H9 (cell line): Measurements from ENCODE around the gene TNPO2. TPM values are rescaled to one million over a fixed set of nuclear protein-coding genes. Genes with fewer than 3 reads are reported as not detected.

ENCODE experiments used
- DNase-seq: peaks from one replicate; pipeline ENCODE4 v3.0.0-alpha.2; 2017
- H2AFZ ChIP-seq: one replicate; pipeline ENCODE4 v1.6.1; 2013; ENCODE audit warnings: mild to moderate bottlenecking, low read length, control low read depth, moderate library complexity
- H2AK5ac ChIP-seq: 2 replicates; pipeline ENCODE4 v1.6.1; 2013; ENCODE audit warnings: low read length, control low read depth, mixed read lengths; ENCODE audit not compliant: insufficient read length
- H2BK120ac ChIP-seq: one replicate; pipeline ENCODE4 v1.6.1; 2013; ENCODE audit warnings: low read depth, mild to moderate bottlenecking, low read length, control low read depth, inconsistent platforms; ENCODE audit not compliant: poor library complexity, severe bottlenecking
- H2BK12ac ChIP-seq: 2 replicates; pipeline ENCODE4 v1.6.1; 2013; ENCODE audit warnings: low read length, control low read depth, mixed read lengths, low read depth; ENCODE audit not compliant: insufficient read length
- H2BK15ac ChIP-seq: 2 replicates; pipeline ENCODE4 v1.6.1; 2013; ENCODE audit warnings: low read depth, low read length, control low read depth
- H2BK20ac ChIP-seq: one replicate; pipeline ENCODE4 v1.6.1; 2013; ENCODE audit warnings: low read depth, mild to moderate bottlenecking, low read length, control low read depth, inconsistent platforms; ENCODE audit not compliant: poor library complexity, severe bottlenecking
- H2BK5ac ChIP-seq: 2 replicates; pipeline ENCODE4 v1.6.1; 2013; ENCODE audit warnings: low read length, control low read depth, mixed read lengths; ENCODE audit not compliant: insufficient read length
- H3K14ac ChIP-seq: 2 replicates; pipeline ENCODE4 v1.6.1; 2013; ENCODE audit warnings: low read length, control low read depth; ENCODE audit not compliant: insufficient read depth
- H3K18ac ChIP-seq: 2 replicates; pipeline ENCODE4 v1.6.1; 2013; ENCODE audit warnings: low read depth, mild to moderate bottlenecking, mixed read lengths, low read length, control low read depth; ENCODE audit not compliant: insufficient read length
- H3K23ac ChIP-seq: 2 replicates; pipeline ENCODE4 v1.6.1; 2013; ENCODE audit warnings: low read length, control low read depth, mixed read lengths, low read depth; ENCODE audit not compliant: insufficient read length
- H3K23me2 ChIP-seq: 2 replicates; pipeline ENCODE4 v1.6.1; 2013; ENCODE audit warnings: low read depth, mild to moderate bottlenecking, mixed read lengths, low read length, control low read depth; ENCODE audit not compliant: insufficient read length, poor library complexity, severe bottlenecking
- H3K27ac ChIP-seq: 2 replicates; pipeline ENCODE4 v1.5.1; 2013; ENCODE audit warnings: low read length, control low read depth, mixed read lengths, low read depth; ENCODE audit not compliant: insufficient read length
- H3K27me3 ChIP-seq: 2 replicates; pipeline ENCODE4 v1.6.1; 2013; ENCODE audit warnings: low read length, control low read depth, inconsistent platforms; ENCODE audit not compliant: insufficient read depth
- H3K4ac ChIP-seq: 2 replicates; pipeline ENCODE4 v1.6.1; 2013; ENCODE audit warnings: low read depth, mild to moderate bottlenecking, control low read depth, inconsistent platforms, low read length, moderate library complexity
- H3K4me1 ChIP-seq: 2 replicates; pipeline ENCODE4 v1.6.1; 2013; ENCODE audit warnings: low read length, control low read depth, inconsistent platforms; ENCODE audit not compliant: insufficient read depth
- H3K4me2 ChIP-seq: 2 replicates; pipeline ENCODE4 v1.6.1; 2013; ENCODE audit warnings: low read length, control low read depth, mixed read lengths; ENCODE audit not compliant: insufficient read length, insufficient read depth
- H3K56ac ChIP-seq: 2 replicates; pipeline ENCODE4 v1.6.1; 2013; ENCODE audit warnings: low read depth, mild to moderate bottlenecking, mixed read lengths, low read length, control low read depth; ENCODE audit not compliant: insufficient read length
- H3K79me1 ChIP-seq: 2 replicates; pipeline ENCODE4 v1.6.1; 2013; ENCODE audit warnings: low read depth, mild to moderate bottlenecking, moderate library complexity, low read length, control low read depth, inconsistent platforms; ENCODE audit not compliant: insufficient read depth, poor library complexity, severe bottlenecking
- H3K79me2 ChIP-seq: 2 replicates; pipeline ENCODE4 v1.6.1; 2013; ENCODE audit warnings: low read length, control low read depth, inconsistent platforms; ENCODE audit not compliant: insufficient read depth
- H3K9ac ChIP-seq: 2 replicates; pipeline ENCODE4 v1.6.1; 2013; ENCODE audit warnings: low read length, control low read depth, mixed read lengths; ENCODE audit not compliant: insufficient read length; ENCODE audit errors: extremely low read depth
- H3K9me3 ChIP-seq: one replicate; pipeline ENCODE4 v1.6.1; 2013; ENCODE audit warnings: low read depth, low read length, inconsistent platforms; ENCODE audit not compliant: control insufficient read depth
- H3T11ph ChIP-seq: one replicate; pipeline ENCODE4 v1.6.1; 2013; ENCODE audit warnings: mild to moderate bottlenecking, low read length, control low read depth, inconsistent platforms
- H4K20me1 ChIP-seq: one replicate; pipeline ENCODE4 v1.6.1; 2013; ENCODE audit not compliant: control insufficient read depth, insufficient read length, insufficient read depth
- H4K5ac ChIP-seq: 2 replicates; pipeline ENCODE4 v1.6.1; 2013; ENCODE audit warnings: low read depth, mild to moderate bottlenecking, mixed read lengths, low read length, control low read depth; ENCODE audit not compliant: insufficient read length
- H4K8ac ChIP-seq: replicated peaks from 2 replicates; pipeline ENCODE4 v1.6.1; 2013; ENCODE audit warnings: low read length, control low read depth, mixed read lengths, low read depth; ENCODE audit not compliant: insufficient read length
- H4K91ac ChIP-seq: 2 replicates; pipeline ENCODE4 v1.6.1; 2013; ENCODE audit warnings: low read depth, mild to moderate bottlenecking, moderate library complexity, mixed read lengths, low read length, control low read depth; ENCODE audit not compliant: insufficient read length
- H3K27ac Mint-ChIP-seq, 3 experiments: 2 replicates in 2 of 3; 3 replicates in 1 of 3; pipeline ENCODE4 v1.8.0; 2020 to 2021; ENCODE audit warnings: mixed read lengths in 3 of 3, mild to moderate bottlenecking in 1 of 3, moderate library complexity in 1 of 3
- H3K27me3 Mint-ChIP-seq: 2 replicates; pipeline ENCODE4 v1.8.0; 2021; ENCODE audit warnings: low read depth, mild to moderate bottlenecking, moderate library complexity, mixed read lengths
- H3K36me3 Mint-ChIP-seq, 3 experiments: 2 replicates in 2 of 3; 3 replicates in 1 of 3; pipeline ENCODE4 v1.8.0; 2020 to 2021; ENCODE audit warnings: low read depth in 3 of 3, mixed read lengths in 3 of 3; ENCODE audit not compliant: insufficient read depth in 1 of 3
- H3K4me1 Mint-ChIP-seq, 2 experiments: 2 replicates each; pipeline ENCODE4 v1.8.0; 2020; ENCODE audit warnings: mixed read lengths in 2 of 2
- H3K4me3 Mint-ChIP-seq, 2 experiments: 2 replicates in 1 of 2; 3 replicates in 1 of 2; pipeline ENCODE4 v1.8.0; 2020 to 2021; ENCODE audit warnings: mild to moderate bottlenecking in 2 of 2, mixed read lengths in 2 of 2, moderate library complexity in 1 of 2
- H3K9me3 Mint-ChIP-seq, 2 experiments: 2 replicates in 1 of 2; 3 replicates in 1 of 2; pipeline ENCODE4 v1.8.0; 2020; ENCODE audit warnings: mild to moderate bottlenecking in 2 of 2, mixed read lengths in 2 of 2, moderate library complexity in 1 of 2
- WGBS: extraction: QIAGEN DNeasy Blood & Tissue Kit; methylation state at CpG from one replicate; pipeline ENCODE4 v1.1.7; 2013; ENCODE audit warnings: missing lambda C conversion rate, low lambda C conversion rate, mixed read lengths; ENCODE audit not compliant: insufficient read length; ENCODE audit errors: extremely low coverage; 5-methylcytosine and 5-hydroxymethylcytosine counted together
- total RNA-seq: library from RNA; stranded (reverse); gene quantifications from 2 replicates; pipeline ENCODE4 v1.2.1, GENCODE V29; 2021
- TF ChIP-seq, protein P1 (sequence below): fragments of 200-600 bp; sonication (generic); conservative IDR thresholded peaks from 3 replicates; pipeline ENCODE4 v1.8.0; 2021; ENCODE audit warnings: antibody characterized with exemption, mild to moderate bottlenecking

Gene TNPO2
- total RNA-seq, 1 experiment from 2014 or later, result 159 TPM

GRCh38 chr19:12772323-12772722 is 48.6 kb upstream of the TNPO2 start:
- Histone ChIP-seq H3K23ac (no peak overlapping the region), H3K4me1 (no peaks in the 10 kb centered on the region; the same call in 1 of the 2 replicates), H2BK12ac (no peak overlapping the region), H2BK5ac (no peak overlapping the region), H4K91ac (no peak overlapping the region), H2AFZ (no peak overlapping the region), H3K14ac (no peak overlapping the region), H2AK5ac (no peak overlapping the region), H3K4ac (no peak overlapping the region), H4K20me1 (no peaks in the 10 kb centered on the region), H2BK20ac (no peak overlapping the region), H2BK15ac (no peak overlapping the region), H3K27ac (no peak overlapping the region), H3K18ac (no peak overlapping the region), H4K8ac (no peak overlapping the region), H3K56ac (no peak overlapping the region), H3K4me2 (no peak overlapping the region), H3K27me3 (no peaks in the 10 kb centered on the region), H4K5ac (no peak overlapping the region), H2BK120ac (no peak overlapping the region), H3K9me3 (no peaks in the 10 kb centered on the region), H3K79me2 (no peaks in the 10 kb centered on the region), H3T11ph (no peak overlapping the region), H3K9ac (no peak overlapping the region), H3K23me2 (peaks cover 3% of the 10 kb centered on the region), H3K79me1 (no peaks in the 10 kb centered on the region)
- Mint-ChIP-seq H3K27ac (no peak overlapping the region; a peak in 1 of 7 replicates), H3K4me3 (peak overlapping the region in 1 of 2 experiments; percentile 14; a peak in 1 of 5 replicates), H3K27me3 (no peaks in the 10 kb centered on the region), H3K36me3 (peaks cover 21 to 34% (median 32%) of the 10 kb centered on the region in 3 experiments), H3K4me1 (peaks cover 19 to 22% of the 10 kb centered on the region in 2 experiments), H3K9me3 (no peaks in the 10 kb centered on the region)
- no CpG with 5 or more reads among the region's 4 CpGs for WGBS
- no peak for DNase-seq
- TF ChIP-seq, protein P1, sequence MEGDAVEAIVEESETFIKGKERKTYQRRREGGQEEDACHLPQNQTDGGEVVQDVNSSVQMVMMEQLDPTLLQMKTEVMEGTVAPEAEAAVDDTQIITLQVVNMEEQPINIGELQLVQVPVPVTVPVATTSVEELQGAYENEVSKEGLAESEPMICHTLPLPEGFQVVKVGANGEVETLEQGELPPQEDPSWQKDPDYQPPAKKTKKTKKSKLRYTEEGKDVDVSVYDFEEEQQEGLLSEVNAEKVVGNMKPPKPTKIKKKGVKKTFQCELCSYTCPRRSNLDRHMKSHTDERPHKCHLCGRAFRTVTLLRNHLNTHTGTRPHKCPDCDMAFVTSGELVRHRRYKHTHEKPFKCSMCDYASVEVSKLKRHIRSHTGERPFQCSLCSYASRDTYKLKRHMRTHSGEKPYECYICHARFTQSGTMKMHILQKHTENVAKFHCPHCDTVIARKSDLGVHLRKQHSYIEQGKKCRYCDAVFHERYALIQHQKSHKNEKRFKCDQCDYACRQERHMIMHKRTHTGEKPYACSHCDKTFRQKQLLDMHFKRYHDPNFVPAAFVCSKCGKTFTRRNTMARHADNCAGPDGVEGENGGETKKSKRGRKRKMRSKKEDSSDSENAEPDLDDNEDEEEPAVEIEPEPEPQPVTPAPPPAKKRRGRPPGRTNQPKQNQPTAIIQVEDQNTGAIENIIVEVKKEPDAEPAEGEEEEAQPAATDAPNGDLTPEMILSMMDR, result no peak
